Mesothelial cell of epicardium (in vitro differentiated cells): ENCODE measurements around the gene CLSTN2. TPM values are rescaled to one million over a fixed set of nuclear protein-coding genes. Genes with fewer than 3 reads are reported as not detected.

Experiments used
- DNase-seq, 2 experiments: peaks; one replicate each; pipeline ENCODE4 v3.0.0; 2021; ENCODE audit warnings: low spot score in 2 of 2; ENCODE audit not compliant: unreplicated experiment in 2 of 2
- H3K27ac Mint-ChIP-seq: 2 replicates; pipeline ENCODE4 v1.8.0; 2021; ENCODE audit warnings: mixed read lengths
- H3K27me3 Mint-ChIP-seq: 2 replicates; pipeline ENCODE4 v1.8.0; 2021; ENCODE audit warnings: low read depth, mixed read lengths
- H3K36me3 Mint-ChIP-seq: 2 replicates; pipeline ENCODE4 v1.8.0; 2021; ENCODE audit warnings: mixed read lengths
- H3K4me1 Mint-ChIP-seq: 2 replicates; pipeline ENCODE4 v1.8.0; 2021; ENCODE audit warnings: mixed read lengths
- H3K4me3 Mint-ChIP-seq: 2 replicates; pipeline ENCODE4 v1.8.0; 2021; ENCODE audit warnings: mild to moderate bottlenecking, moderate library complexity, mixed read lengths
- H3K9me3 Mint-ChIP-seq: 2 replicates; pipeline ENCODE4 v1.8.0; 2021; ENCODE audit warnings: mixed read lengths
- total RNA-seq: library from RNA; stranded (reverse); gene quantifications from 3 replicates; pipeline ENCODE4 v1.2.1, GENCODE V29; 2021
- TF ChIP-seq, protein P1 (sequence below): fragments of 200-600 bp; sonication (generic); IDR thresholded peaks from one replicate; pipeline ENCODE4 v1.5.0; 2021; ENCODE audit warnings: antibody characterized with exemption; ENCODE audit not compliant: unreplicated experiment

The CLSTN2 gene
- total RNA-seq, 1 donor from 2014 or later = 18.2 TPM

DNA sequence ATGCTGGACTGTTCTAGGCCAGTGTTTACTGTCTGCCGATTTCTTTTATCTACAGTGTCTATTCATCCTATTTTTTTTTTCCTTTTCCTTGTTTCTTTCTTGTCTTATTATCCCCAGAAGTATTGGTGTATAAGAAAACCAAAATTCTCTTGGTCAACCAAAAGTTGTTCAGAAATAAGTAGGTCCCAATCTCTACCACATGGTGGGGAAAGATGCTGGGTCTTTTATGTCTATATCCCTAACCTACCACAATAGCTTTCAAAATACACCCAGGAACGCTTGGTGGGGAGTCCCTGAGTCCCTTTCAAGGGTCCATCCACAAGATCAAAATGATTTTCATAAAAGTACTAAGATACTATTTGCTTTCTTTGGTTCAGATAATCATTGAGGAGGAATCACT is 225.6 kb downstream of the CLSTN2 start:
- TF ChIP-seq, protein P1, sequence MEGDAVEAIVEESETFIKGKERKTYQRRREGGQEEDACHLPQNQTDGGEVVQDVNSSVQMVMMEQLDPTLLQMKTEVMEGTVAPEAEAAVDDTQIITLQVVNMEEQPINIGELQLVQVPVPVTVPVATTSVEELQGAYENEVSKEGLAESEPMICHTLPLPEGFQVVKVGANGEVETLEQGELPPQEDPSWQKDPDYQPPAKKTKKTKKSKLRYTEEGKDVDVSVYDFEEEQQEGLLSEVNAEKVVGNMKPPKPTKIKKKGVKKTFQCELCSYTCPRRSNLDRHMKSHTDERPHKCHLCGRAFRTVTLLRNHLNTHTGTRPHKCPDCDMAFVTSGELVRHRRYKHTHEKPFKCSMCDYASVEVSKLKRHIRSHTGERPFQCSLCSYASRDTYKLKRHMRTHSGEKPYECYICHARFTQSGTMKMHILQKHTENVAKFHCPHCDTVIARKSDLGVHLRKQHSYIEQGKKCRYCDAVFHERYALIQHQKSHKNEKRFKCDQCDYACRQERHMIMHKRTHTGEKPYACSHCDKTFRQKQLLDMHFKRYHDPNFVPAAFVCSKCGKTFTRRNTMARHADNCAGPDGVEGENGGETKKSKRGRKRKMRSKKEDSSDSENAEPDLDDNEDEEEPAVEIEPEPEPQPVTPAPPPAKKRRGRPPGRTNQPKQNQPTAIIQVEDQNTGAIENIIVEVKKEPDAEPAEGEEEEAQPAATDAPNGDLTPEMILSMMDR = no peak
- Mint-ChIP-seq H3K9me3 (peaks cover 14% of the 10 kb centered on the region), H3K27ac (no peak overlapping the region), H3K4me1 (peaks cover 14% of the 10 kb centered on the region), H3K36me3 (no peaks in the 10 kb centered on the region), H3K4me3 (no peak overlapping the region), H3K27me3 (peaks cover 8% of the 10 kb centered on the region)
- DNase-seq = no peak

DNA sequence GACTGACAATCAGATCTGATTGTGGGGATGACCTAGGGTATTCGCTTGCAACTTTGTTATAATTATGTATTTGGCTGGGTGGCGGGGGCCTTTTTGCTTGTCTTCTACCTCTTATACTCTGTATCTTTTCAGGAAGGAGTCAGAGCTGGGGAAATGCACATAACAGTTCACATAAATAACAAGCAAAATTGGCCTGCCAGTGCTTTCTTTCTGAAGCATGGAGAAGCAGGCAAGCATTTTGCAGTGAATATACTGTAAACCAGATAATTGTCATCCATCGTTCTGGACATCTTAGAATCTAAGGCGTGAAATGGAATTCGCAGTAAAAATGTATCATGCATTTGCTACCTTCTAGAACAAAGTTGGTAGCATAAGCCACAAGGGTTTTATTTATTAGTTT is 227.6 kb downstream of the CLSTN2 start:
- DNase-seq = no peak
- Mint-ChIP-seq H3K27ac (no peak overlapping the region), H3K27me3 (peaks cover 8% of the 10 kb centered on the region), H3K4me3 (no peak overlapping the region), H3K9me3 (peaks cover 10% of the 10 kb centered on the region), H3K36me3 (no peaks in the 10 kb centered on the region), H3K4me1 (peaks cover 14% of the 10 kb centered on the region)
- TF ChIP-seq, protein P1 = no peak

DNA sequence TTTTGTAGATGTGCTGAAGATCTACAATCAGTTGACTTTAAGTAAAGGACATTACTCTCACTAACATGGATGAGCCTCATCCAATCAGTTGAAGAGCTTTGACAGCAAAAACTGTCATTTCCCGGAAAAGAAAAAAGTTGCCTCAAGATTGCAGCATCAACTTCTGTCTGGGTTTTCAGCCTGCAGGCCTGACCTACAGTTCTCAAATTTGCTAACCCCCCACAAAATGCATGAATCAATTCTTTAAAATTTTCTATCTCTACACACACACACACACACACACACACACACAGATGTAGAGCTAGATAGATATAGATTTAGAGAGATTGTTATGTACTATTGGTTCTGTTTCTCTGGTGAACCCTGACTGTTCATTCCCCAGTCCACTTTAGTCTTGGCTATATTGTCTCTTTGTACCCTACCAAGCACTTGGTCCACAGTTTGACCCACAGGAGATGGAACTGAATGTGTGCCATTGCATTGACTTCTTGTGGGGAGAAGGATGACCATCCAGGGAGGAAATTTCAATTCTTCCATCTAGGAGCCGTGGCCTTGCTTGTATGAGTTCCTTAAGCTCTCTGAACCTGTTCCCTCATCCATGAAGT is 228.3 kb downstream of the CLSTN2 start:
- peaks cover 14% of the 10 kb centered on the region for H3K4me1 Mint-ChIP-seq
- no peak overlapping the region for H3K4me3 Mint-ChIP-seq
- peaks cover 10% of the 10 kb centered on the region for H3K9me3 Mint-ChIP-seq
- H3K27me3 Mint-ChIP-seq = peaks cover 8% of the 10 kb centered on the region
- TF ChIP-seq, protein P1 = no peak
- no peaks in the 10 kb centered on the region for H3K36me3 Mint-ChIP-seq
- no peak overlapping the region for H3K27ac Mint-ChIP-seq
- DNase-seq = no peak

DNA sequence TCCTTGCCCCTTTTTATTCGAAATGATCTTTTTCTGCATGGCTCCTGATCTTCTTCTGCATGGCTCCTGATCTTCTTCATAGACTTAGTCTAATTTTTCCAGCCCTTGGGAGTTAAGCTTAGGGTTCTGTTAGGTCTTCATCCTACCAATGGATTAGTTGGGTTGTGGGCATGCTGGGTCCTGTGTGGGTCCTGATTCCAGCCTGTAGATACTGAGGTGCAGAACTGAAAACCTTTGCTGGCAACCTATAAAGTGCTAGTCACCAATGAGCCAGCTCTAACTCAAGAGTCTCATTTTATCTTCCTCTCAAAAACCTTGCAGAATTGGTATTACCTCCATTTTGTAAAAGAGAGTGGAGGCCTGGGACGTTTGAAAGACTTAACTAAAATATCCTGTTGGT is 229.2 kb downstream of the CLSTN2 start:
- Mint-ChIP-seq H3K27me3 (peaks cover 8% of the 10 kb centered on the region), H3K27ac (no peak overlapping the region), H3K4me3 (no peak overlapping the region), H3K9me3 (peaks cover 9% of the 10 kb centered on the region), H3K4me1 (peaks cover 14% of the 10 kb centered on the region), H3K36me3 (no peaks in the 10 kb centered on the region)
- no peak for DNase-seq
- TF ChIP-seq, protein P1 = no peak

DNA sequence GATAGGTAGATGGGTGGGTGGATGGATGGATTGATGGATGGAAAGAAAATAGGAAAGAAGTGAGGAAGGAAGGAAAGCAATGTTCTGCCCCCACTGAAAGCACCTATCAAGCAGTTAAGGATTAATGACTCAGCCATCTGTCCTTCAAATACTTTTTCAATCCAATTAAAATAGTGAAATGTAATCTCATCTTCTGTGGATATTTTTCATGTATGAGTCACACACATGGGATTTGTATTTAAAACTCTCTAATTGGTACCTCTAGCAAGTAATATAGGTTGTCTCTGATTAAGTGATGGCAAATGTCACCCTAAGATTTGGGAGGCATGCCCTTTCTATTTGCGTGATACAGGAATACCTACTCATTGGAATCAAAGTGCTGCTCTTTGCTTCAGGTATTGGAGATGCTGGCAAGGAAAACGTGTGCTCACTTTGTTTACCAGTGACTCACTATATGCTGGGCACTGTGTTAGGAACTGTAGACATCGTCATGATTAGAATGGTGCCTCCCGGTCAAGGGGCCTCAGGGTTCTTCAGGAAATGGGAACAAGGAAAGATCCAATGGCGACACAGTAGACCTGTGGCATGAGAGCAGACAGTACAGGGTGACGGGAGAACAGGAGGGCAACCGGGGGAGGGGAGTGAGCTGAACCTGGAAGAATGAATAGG is 230.1 kb downstream of the CLSTN2 start:
- Mint-ChIP-seq H3K9me3 (peaks cover 10% of the 10 kb centered on the region), H3K27ac (no peak overlapping the region), H3K27me3 (peaks cover 11% of the 10 kb centered on the region), H3K4me3 (no peak overlapping the region), H3K4me1 (peaks cover 14% of the 10 kb centered on the region), H3K36me3 (no peaks in the 10 kb centered on the region)
- DNase-seq = no peak
- TF ChIP-seq, protein P1 = no peak
